GM19467 (cell line): Measurements from ENCODE around the gene RTP2.

Experiments
- ATAC-seq: cut with Tn5 transposase; IDR thresholded peaks from one replicate; pipeline ENCODE4 v1.9.1; 2021; ENCODE audit warnings: mild to moderate bottlenecking, moderate library complexity; ENCODE audit not compliant: unreplicated experiment

RTP2 gene

DNA sequence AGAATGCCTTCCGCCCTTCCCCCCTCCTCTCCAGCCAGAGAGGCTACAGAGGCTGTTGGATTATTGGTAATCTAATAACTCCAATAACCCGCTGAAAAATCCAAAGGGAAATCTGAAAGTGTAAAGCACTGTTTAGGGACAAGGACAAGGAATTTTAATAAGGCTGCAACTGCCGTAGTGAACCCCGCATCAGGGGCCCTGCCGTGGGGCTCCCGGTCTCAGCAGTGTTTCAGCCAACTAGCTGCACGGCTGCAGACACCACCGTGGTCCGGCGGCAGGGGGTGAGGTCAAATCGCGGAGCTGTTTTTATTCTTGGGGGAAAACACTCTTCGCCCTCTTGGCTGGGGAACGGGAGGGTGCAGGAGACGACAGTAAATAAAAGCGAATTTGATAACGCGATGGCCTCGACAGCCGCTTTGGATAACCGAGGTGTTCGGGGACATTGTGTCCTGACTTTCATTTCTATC, 36.8 kb upstream of the RTP2 start:
- no peak for ATAC-seq

DNA sequence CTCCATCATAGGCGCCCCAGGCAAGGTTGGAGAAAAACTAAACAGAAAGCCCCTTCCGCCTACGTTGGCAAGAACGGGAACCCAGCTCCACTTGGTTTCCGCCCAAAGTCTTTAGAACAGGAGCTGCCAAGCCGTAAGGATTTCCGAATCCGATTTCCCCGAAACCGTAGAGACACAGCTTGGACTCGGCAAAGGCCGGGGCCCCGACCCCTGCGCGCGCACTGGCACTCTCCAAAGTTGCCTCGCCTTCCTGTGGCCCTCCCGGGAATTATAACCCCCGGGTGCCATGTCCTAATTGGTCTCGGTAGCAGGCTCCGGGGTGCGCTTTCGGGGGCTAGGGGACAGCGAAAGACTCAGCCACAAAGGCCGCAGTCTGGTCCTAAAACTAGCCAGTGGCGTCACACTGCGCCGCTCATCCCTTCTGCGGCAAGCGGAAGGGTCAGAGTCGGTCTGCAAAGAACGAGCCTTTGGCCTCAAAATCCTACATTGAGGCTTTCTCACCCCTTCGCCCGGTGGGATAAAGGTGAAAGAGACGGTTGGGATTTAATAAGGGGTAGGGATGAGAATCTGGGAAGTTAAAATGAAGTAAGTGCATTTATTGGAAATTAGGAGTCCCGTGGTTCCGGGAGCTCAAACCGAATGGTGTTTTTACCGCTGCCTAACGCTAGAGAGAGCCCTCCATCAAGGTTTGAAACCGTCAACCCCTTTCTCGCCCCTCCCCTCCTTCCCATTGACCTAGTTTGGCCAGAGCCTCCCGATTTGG, 36.2 kb upstream of the RTP2 start:
- ATAC-seq: peak; percentile 47

DNA sequence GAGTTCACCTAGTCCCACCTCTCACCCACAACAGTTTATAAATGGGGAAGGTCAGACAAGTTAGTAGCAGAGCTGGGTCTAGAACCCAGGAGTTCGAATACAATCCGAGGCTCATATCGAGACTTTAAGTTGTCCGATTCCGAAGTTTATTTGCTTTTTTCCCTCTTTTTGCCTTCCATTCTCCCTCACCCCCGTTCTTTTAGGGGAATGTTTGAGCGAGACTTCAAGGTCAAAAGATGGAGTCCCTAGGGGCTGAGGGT, 35.6 kb upstream of the RTP2 start:
- no peak for ATAC-seq

- no peak for ATAC-seq
Measured at GRCh38 chr3:187737368-187738070, 35.2 kb upstream of the RTP2 start.

DNA sequence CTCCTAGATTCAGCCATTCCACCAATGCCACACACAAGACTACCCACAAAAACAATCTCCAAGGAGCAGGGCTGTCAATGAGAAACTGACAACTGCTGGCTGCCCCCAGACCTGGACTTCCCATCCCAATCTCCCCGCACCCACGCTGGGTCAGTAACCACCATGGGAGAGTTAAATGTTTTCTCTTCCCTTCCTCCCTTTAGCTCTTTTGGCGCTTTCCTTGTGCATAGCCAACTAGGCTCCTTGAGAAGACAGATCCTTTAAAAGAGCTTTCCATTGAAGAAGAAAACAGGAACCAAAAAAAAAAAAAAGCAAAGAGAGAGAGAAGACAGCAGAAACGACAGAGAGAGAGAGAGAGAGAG, 34.6 kb upstream of the RTP2 start:
- no peak for ATAC-seq

GRCh38 chr3:187736418-187736871, 34.1 kb upstream of the RTP2 start:
- ATAC-seq: no peak

DNA sequence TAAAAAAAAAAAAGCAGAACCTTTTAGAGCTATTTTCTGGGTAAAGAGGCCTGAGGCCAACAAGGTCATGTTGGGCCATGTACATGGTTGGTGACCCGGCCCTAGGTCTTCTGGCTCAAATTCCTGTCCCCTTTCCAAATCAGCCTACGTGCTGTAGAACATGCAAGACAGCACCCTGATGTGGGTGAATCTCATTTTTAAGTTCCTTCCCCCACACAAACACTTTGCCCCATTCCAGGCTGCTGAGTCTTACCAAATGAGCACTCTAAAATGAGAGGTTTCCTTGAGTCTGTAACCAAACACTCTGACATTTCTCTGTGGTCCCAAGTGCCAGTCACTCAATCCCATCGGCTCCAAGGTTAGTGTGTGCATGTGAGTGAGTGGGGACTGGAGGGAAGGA, 33.5 kb upstream of the RTP2 start:
- no peak for ATAC-seq

GRCh38 chr3:187735383-187735782, 33.0 kb upstream of the RTP2 start:
- ATAC-seq: no peak

DNA sequence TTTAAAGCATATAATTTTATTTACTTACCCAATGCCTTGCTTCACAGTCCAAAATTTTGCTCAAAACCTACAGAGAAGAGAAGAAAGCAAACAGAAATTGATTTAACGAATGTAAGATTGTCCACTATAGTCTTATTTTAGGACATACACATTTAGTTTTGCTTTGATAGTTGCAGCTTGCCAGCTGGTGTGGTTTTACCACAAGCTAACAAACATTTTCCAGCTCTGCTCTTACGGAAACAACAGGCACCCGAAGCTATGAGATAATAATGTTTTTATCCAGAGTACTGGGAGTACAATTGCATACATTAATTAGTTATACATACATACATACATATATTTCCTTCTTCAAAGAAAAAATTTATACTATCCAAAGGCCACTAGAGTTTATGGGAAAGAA, 32.5 kb upstream of the RTP2 start:
- no peak for ATAC-seq

GRCh38 chr3:187733371-187733770, 31.0 kb upstream of the RTP2 start:
- no peak for ATAC-seq

- no peak for ATAC-seq
Measured at GRCh38 chr3:187729598-187729997, 27.2 kb upstream of the RTP2 start.

DNA sequence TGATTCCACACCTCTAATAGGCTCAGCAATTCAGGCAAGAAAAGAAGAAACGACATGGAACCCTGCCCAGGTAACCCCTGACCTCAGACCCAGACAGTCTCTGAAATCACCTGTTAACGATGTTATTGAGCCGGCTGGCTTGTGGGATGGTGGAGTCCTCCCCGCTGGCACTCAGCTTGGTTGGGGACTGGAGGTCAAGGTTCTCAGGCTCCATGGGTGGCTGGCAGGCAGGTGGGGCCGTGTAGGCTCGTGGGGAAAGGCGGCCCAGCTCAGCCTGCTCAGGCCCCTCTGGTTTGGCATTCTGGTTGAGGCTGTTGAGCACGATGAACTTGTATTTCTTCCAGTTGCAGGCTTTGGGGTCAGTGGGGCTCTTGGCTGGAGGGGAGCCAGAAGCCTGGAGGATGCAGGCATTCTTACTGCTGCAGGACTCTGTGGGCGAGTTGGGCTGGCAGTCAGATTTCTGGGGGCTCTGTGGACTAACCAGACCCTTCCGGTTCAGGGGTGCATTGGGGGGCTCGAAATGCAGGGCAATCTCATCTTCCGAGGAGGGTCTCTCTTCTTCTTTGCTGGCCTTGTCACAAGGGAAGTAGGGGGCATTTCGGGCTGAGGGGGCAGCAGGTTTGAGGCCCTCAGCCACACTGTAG, 26.7 kb upstream of the RTP2 start:
- no peak for ATAC-seq

DNA sequence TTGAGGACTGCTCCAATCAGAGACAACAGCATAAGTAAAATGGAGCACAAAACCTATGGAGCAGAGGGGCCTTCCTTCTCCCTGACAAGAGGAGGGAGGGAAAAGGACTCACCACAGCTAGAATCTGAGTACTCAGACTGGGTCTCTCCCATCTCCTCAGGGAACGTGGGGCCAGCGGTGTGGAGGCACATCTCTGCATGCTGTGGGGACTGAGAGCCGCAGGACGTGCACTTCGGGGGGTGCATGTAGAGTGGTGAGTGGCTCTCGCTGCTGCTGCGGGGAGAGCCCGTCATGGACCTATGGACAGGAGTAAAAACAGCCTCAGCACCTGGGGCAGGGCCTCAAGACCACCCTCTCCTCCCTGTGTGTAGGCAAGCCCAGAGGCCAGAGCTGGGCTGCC, 25.9 kb upstream of the RTP2 start:
- ATAC-seq: no peak

GRCh38 chr3:187726564-187726963, 24.2 kb upstream of the RTP2 start:
- no peak for ATAC-seq

GRCh38 chr3:187725653-187726370, 23.5 kb upstream of the RTP2 start:
- no peak for ATAC-seq

DNA sequence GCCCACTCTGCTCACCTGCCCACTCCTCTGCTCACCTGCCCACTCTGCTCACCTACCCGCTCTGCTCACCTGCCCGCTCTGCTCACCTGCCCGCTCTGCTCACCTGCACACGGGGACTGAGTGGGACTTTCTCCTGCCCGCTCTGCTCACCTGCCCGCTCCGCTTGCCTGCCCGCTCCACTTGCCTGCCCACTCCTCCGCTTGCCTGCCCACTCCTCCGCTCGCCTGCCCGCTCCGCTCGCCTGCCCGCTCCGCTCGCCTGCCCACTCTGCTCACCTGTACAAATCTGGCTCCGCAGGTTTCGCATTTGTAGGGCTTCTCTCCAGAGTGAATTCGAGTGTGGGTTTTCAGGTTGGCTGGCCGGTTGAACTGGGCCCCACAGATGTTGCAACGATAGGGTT, 22.9 kb upstream of the RTP2 start:
- no peak for ATAC-seq

DNA sequence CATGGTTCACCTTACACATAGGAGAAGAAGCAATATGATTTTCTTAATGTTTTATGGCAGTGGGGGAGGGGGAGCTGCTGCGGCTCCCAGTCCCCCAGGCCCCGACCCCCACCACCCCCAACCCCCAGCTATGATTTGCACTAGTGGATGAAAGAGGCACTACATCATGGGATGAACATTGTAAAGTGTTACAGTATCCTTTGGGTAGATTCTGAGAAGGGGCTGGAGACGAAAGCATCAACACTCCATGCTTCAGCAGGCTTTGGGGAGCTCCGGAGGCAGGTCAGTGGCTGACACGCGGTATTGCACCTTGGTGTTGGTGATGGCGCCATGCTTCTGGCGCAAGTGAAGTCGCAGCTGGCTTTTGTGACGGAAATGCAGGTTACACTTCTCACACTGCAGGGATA, 19.9 kb upstream of the RTP2 start:
- ATAC-seq: no peak

GRCh38 chr3:187721055-187721454, 18.7 kb upstream of the RTP2 start:
- ATAC-seq: no peak

DNA sequence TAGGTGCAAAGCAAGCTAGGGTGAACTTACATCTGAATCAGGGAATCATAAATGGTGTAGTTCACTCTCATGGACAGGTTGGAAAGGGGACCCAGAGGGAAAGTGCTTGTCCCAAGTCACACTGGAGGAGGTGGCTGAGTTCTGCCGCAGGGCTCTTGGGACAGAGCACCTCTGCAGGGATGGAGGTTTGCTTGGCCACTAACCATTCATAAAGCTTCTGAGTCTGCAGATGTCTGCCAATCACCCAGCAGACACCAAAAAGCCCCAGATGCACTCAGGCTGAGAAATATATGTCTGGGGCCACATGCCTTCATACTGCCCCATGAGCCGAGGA, 17.9 kb upstream of the RTP2 start:
- no peak for ATAC-seq

DNA sequence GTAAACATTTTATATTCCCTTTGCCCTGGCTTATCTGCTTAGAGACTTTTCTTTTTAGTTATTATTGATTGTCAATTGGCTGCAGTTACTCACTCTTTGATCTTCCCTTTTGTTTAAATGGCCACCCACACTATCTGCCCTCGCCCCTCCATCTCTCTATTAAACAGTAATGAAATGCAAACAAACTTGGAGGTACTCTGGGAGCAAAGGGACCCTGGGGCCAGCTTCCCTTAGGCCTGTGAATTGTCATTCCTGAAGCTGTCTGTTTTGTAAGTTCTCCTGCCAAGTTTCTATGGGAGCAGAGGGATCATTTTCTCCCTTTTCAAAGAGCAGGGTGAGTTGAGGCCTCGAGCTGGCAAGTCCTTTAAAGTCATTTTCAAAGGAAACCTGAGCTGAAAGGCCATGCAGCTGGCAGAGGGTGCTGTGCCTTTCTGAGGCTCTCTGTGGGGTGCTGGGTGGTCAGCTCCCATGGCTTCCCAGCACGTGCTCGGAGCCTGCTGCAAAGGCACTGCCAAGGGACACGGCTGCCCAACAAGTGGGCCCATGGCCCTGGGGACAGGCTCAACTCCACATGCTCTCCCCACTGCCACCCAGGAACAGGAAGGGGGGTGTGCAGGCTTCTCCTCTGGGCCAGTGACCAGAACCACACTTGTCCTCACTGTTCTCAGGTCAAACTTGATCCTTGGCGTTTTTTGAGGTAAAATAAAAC, 17.4 kb upstream of the RTP2 start:
- ATAC-seq: no peak

- ATAC-seq: no peak
Measured at GRCh38 chr3:187718802-187719201, 16.4 kb upstream of the RTP2 start.
